Trophoblast cell (in vitro differentiated cells and primary cell): ENCODE data around the gene PKD2.

Experiments used
- DNase-seq, 2 donors: peaks; one replicate each; pipeline ENCODE4 v3.0.0-alpha.2; 2016
- H2AFZ ChIP-seq: 2 replicates; pipeline ENCODE4 v1.6.1; 2013; ENCODE audit warnings: low read length, moderate library complexity, mild to moderate bottlenecking; ENCODE audit not compliant: insufficient read depth, poor library complexity
- H2AK5ac ChIP-seq: 2 replicates; pipeline ENCODE4 v1.6.1; 2013; ENCODE audit warnings: mild to moderate bottlenecking, low read length
- H2BK120ac ChIP-seq: 2 replicates; pipeline ENCODE4 v1.6.1; 2013; ENCODE audit warnings: low read length, mild to moderate bottlenecking, moderate library complexity; ENCODE audit not compliant: insufficient read depth, poor library complexity
- H2BK12ac ChIP-seq: 2 replicates; pipeline ENCODE4 v1.6.1; 2013; ENCODE audit warnings: mild to moderate bottlenecking, low read length, moderate library complexity
- H2BK5ac ChIP-seq: 2 replicates; pipeline ENCODE4 v1.6.1; 2013; ENCODE audit warnings: low read length, low read depth, moderate library complexity, mild to moderate bottlenecking; ENCODE audit not compliant: poor library complexity
- H3K14ac ChIP-seq: 2 replicates; pipeline ENCODE4 v1.6.1; 2013; ENCODE audit warnings: mild to moderate bottlenecking, low read length
- H3K18ac ChIP-seq: 2 replicates; pipeline ENCODE4 v1.6.1; 2013; ENCODE audit warnings: mild to moderate bottlenecking, low read length
- H3K23ac ChIP-seq: 2 replicates; pipeline ENCODE4 v1.6.1; 2013; ENCODE audit warnings: low read length
- H3K27ac ChIP-seq: 2 replicates; pipeline ENCODE4 v1.5.1; 2013; ENCODE audit warnings: low read depth, mild to moderate bottlenecking, inconsistent platforms, low read length, moderate library complexity
- H3K27me3 ChIP-seq: 2 replicates; pipeline ENCODE4 v1.6.1; 2013; ENCODE audit warnings: inconsistent platforms, mild to moderate bottlenecking, low read length, moderate library complexity; ENCODE audit not compliant: insufficient read depth
- H3K36me3 ChIP-seq, 2 experiments: 1 replicate in 1 of 2; 2 replicates in 1 of 2; pipeline ENCODE4 v1.6.1; 2013; ENCODE audit warnings: low read length in 2 of 2, mild to moderate bottlenecking in 2 of 2, moderate library complexity in 1 of 2; ENCODE audit not compliant: insufficient read depth in 2 of 2, control insufficient read depth in 1 of 2
- H3K4ac ChIP-seq: 2 replicates; pipeline ENCODE4 v1.6.1; 2013; ENCODE audit warnings: low read depth, mild to moderate bottlenecking, low read length, moderate library complexity
- H3K4me1 ChIP-seq, 2 experiments: 1 replicate in 1 of 2; 2 replicates in 1 of 2; pipeline ENCODE4 v1.6.1; 2013; ENCODE audit warnings: low read length in 2 of 2, mild to moderate bottlenecking in 2 of 2, moderate library complexity in 1 of 2; ENCODE audit not compliant: insufficient read depth in 2 of 2, control insufficient read depth in 1 of 2
- H3K4me2 ChIP-seq: 2 replicates; pipeline ENCODE4 v1.6.1; 2013; ENCODE audit warnings: inconsistent platforms, mild to moderate bottlenecking, low read length, moderate library complexity
- H3K4me3 ChIP-seq: 2 replicates; pipeline ENCODE4 v1.5.1; 2013; ENCODE audit warnings: mild to moderate bottlenecking, low read depth, low read length, inconsistent platforms
- H3K79me1 ChIP-seq: one replicate; pipeline ENCODE4 v1.6.1; 2013; ENCODE audit warnings: low read length
- H3K79me2 ChIP-seq: 2 replicates; pipeline ENCODE4 v1.6.1; 2013; ENCODE audit warnings: low read length, mild to moderate bottlenecking; ENCODE audit not compliant: control insufficient read depth, insufficient read depth, poor library complexity
- H3K9ac ChIP-seq: 2 replicates; pipeline ENCODE4 v1.6.1; 2013; ENCODE audit warnings: mild to moderate bottlenecking, low read length
- H3K9me3 ChIP-seq: 2 replicates; pipeline ENCODE4 v1.6.1; 2013; ENCODE audit warnings: low read depth, mild to moderate bottlenecking, control low read depth, inconsistent platforms, low read length; ENCODE audit not compliant: insufficient read depth
- H4K12ac ChIP-seq: 2 replicates; pipeline ENCODE4 v1.6.1; 2013; ENCODE audit warnings: low read depth, mild to moderate bottlenecking, low read length, moderate library complexity
- H4K8ac ChIP-seq: 2 replicates; pipeline ENCODE4 v1.6.1; 2013; ENCODE audit warnings: low read depth, mild to moderate bottlenecking, low read length, moderate library complexity
- H4K91ac ChIP-seq: one replicate; pipeline ENCODE4 v1.6.1; 2013; ENCODE audit warnings: low read depth, mild to moderate bottlenecking, low read length, moderate library complexity
- WGBS: extraction: QIAGEN DNeasy Blood & Tissue Kit; methylation state at CpG from one replicate; pipeline ENCODE4 v1.1.7; 2013; ENCODE audit warnings: missing lambda C conversion rate; ENCODE audit not compliant: insufficient read length, insufficient coverage; ENCODE audit errors: extremely low coverage; 5-methylcytosine and 5-hydroxymethylcytosine counted together

Gene PKD2

GRCh38 chr4:88009871-88010270, 2.4 kb downstream of the PKD2 start:
- no peak overlapping the region for H2AK5ac ChIP-seq
- no peak overlapping the region for H4K8ac ChIP-seq
- H3K27me3 ChIP-seq = no peaks in the 10 kb centered on the region
- DNase-seq = no peak
- peaks cover 6% of the 10 kb centered on the region for H3K79me2 ChIP-seq
- H2BK5ac ChIP-seq = no peak overlapping the region
- no peak overlapping the region for H4K91ac ChIP-seq
- H3K18ac ChIP-seq = no peak overlapping the region
- no peak overlapping the region for H2BK120ac ChIP-seq
- H3K4me2 ChIP-seq = no peak overlapping the region
- no peaks in the 10 kb centered on the region for H3K36me3 ChIP-seq
- H3K23ac ChIP-seq = no peak overlapping the region
- no peak overlapping the region for H2BK12ac ChIP-seq
- H2AFZ ChIP-seq = no peak overlapping the region
- H3K9ac ChIP-seq = no peak overlapping the region
- peaks cover 2 to 5% of the 10 kb centered on the region in 2 experiments for H3K4me1 ChIP-seq
- WGBS = no CpG with 5 or more reads among the region's 5 CpGs
- H3K9me3 ChIP-seq = no peaks in the 10 kb centered on the region
- peaks cover 7% of the 10 kb centered on the region for H3K79me1 ChIP-seq
- no peak overlapping the region for H3K27ac ChIP-seq
- H4K12ac ChIP-seq = no peak overlapping the region
- H3K14ac ChIP-seq = no peak overlapping the region
- no peak overlapping the region for H3K4ac ChIP-seq
- no peak overlapping the region for H3K4me3 ChIP-seq

- Histone ChIP-seq H3K79me2 (peaks cover 6% of the 10 kb centered on the region), H3K27ac (no peak overlapping the region), H3K23ac (no peak overlapping the region), H2BK120ac (no peak overlapping the region), H2BK12ac (no peak overlapping the region), H2AK5ac (no peak overlapping the region), H3K9ac (peak overlapping the region; percentile 65), H4K12ac (no peak overlapping the region), H3K4me3 (no peak overlapping the region), H3K18ac (no peak overlapping the region), H3K9me3 (no peaks in the 10 kb centered on the region), H3K79me1 (peaks cover 7% of the 10 kb centered on the region), H2AFZ (no peak overlapping the region), H2BK5ac (no peak overlapping the region), H4K8ac (no peak overlapping the region), H3K4ac (peak overlapping the region; percentile 47), H3K14ac (no peak overlapping the region), H4K91ac (no peak overlapping the region), H3K36me3 (no peaks in the 10 kb centered on the region), H3K4me2 (no peak overlapping the region), H3K27me3 (no peaks in the 10 kb centered on the region), H3K4me1 (peaks cover 2 to 5% of the 10 kb centered on the region in 2 experiments)
- WGBS = no CpG with 5 or more reads among the region's 2 CpGs
- peak in 1 of 2 donors; percentile 16 for DNase-seq
Observed at GRCh38 chr4:88010966-88011365, 3.5 kb downstream of the PKD2 start.

DNA sequence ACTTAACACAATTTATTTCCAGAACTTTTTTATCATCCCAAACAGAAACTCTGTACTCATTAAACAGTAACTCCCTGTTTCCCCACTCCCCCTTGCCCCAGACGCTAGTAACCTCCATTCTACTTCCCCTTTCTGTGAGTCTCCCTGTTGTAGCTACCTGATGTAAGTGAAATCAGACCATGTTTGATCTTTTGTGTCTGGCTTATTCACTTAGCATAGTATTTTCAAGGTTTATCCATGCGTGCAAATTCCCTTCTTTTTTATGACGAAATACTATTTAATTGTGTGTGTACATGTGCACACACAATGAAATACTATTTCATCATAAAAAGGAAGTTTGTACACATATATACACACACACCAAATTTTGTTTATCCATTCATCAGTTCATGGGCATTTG, 5.2 kb downstream of the PKD2 start:
- H3K4me2 ChIP-seq = no peak overlapping the region
- no peak overlapping the region for H3K18ac ChIP-seq
- no peak overlapping the region for H2AFZ ChIP-seq
- peaks cover 6% of the 10 kb centered on the region for H3K79me2 ChIP-seq
- H3K14ac ChIP-seq = no peak overlapping the region
- no peak overlapping the region for H2BK12ac ChIP-seq
- DNase-seq = no peak
- H3K9me3 ChIP-seq = no peaks in the 10 kb centered on the region
- H4K91ac ChIP-seq = no peak overlapping the region
- peaks cover 7% of the 10 kb centered on the region for H3K79me1 ChIP-seq
- H3K4me3 ChIP-seq = no peak overlapping the region
- no peak overlapping the region for H3K23ac ChIP-seq
- no peak overlapping the region for H3K27ac ChIP-seq
- H3K36me3 ChIP-seq = no peaks in the 10 kb centered on the region
- peaks cover 0 to 2% of the 10 kb centered on the region in 2 experiments for H3K4me1 ChIP-seq
- no peaks in the 10 kb centered on the region for H3K27me3 ChIP-seq
- no peak overlapping the region for H3K4ac ChIP-seq
- no peak overlapping the region for H2AK5ac ChIP-seq
- no peak overlapping the region for H2BK120ac ChIP-seq
- H3K9ac ChIP-seq = no peak overlapping the region
- WGBS = no CpG with 5 or more reads among the region's 3 CpGs
- H4K8ac ChIP-seq = no peak overlapping the region
- H4K12ac ChIP-seq = no peak overlapping the region
- no peak overlapping the region for H2BK5ac ChIP-seq

DNA sequence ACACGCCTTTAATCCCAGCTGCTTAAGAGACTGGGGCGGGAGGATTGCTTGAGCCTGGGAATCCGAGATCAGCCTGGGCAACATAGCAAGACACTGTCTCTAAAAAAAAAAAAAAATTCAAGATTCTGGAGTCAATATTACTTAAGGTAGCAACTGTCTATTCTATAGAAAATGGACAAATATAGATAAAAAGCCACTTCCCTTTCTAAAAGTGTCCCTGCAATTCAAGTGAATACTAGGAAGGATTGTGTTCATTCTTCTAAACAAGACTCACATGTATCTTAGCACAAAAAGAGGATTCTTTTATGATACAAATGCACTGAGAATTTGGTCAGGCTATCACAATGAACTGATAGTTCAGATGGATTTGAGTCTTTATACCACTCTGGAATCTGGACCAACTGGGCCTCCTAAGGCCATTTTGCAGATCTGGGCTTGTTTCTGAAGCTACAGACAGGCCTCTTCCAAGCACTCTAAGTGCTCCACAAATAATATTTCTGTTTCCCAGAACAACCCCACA, 7.0 kb downstream of the PKD2 start:
- Histone ChIP-seq H4K12ac (no peak overlapping the region), H3K4me1 (peaks cover 0 to 4% of the 10 kb centered on the region in 2 experiments), H3K14ac (no peak overlapping the region), H3K4ac (no peak overlapping the region), H2AFZ (no peak overlapping the region), H3K27ac (no peak overlapping the region), H4K8ac (no peak overlapping the region), H3K27me3 (no peaks in the 10 kb centered on the region), H2AK5ac (no peak overlapping the region), H3K36me3 (no peaks in the 10 kb centered on the region), H2BK5ac (no peak overlapping the region), H2BK120ac (no peak overlapping the region), H3K79me2 (peaks cover 2% of the 10 kb centered on the region), H3K18ac (no peak overlapping the region), H3K9me3 (no peaks in the 10 kb centered on the region), H4K91ac (no peak overlapping the region), H3K9ac (no peak overlapping the region), H3K4me3 (no peak overlapping the region), H3K4me2 (no peak overlapping the region), H2BK12ac (no peak overlapping the region), H3K23ac (no peak overlapping the region), H3K79me1 (peaks cover 2% of the 10 kb centered on the region)
- WGBS = no CpG with 5 or more reads among the region's 3 CpGs
- no peak for DNase-seq
